Muscle layer of duodenum (tissue), 2 donors: Measurements from ENCODE around the gene CFAP410.

Experiments
- H3K27ac ChIP-seq: one replicate; pipeline ENCODE4 v1.7.0; 2013; ENCODE audit warnings: mild to moderate bottlenecking, low read length
- H3K27me3 ChIP-seq: one replicate; pipeline ENCODE4 v1.7.0; 2013; ENCODE audit warnings: low read depth, mild to moderate bottlenecking, control low read depth, low read length
- H3K36me3 ChIP-seq, 2 donors: one replicate each; pipeline ENCODE4 v1.7.0; 2013; ENCODE audit warnings: low read length in 2 of 2, control low read depth in 1 of 2, mild to moderate bottlenecking in 1 of 2; ENCODE audit not compliant: insufficient read depth in 2 of 2, control insufficient read depth in 1 of 2
- H3K4me1 ChIP-seq, 2 donors: one replicate each; pipeline ENCODE4 v1.7.0; 2013; ENCODE audit warnings: low read length in 2 of 2, mild to moderate bottlenecking in 2 of 2, control low read depth in 1 of 2, moderate library complexity in 1 of 2; ENCODE audit not compliant: insufficient read depth in 2 of 2, control insufficient read depth in 1 of 2
- H3K4me3 ChIP-seq, 2 donors: one replicate each; pipeline ENCODE4 v1.7.0; 2013; ENCODE audit warnings: low read length in 2 of 2, low read depth in 1 of 2, mild to moderate bottlenecking in 1 of 2
- H3K9me3 ChIP-seq, 2 donors: one replicate each; pipeline ENCODE4 v1.7.0; 2013; ENCODE audit warnings: low read length in 2 of 2, control low read depth in 1 of 2, mild to moderate bottlenecking in 1 of 2; ENCODE audit not compliant: control insufficient read depth in 1 of 2
- donor health status: healthy.

CFAP410 gene

GRCh38 chr21:44333509-44334328 lies 5.5 kb downstream of the CFAP410 start:
- Histone ChIP-seq H3K9me3 (no peaks in the 10 kb centered on the region), H3K36me3 (peaks cover 7 to 27% of the 10 kb centered on the region in 2 donors), H3K4me3 (no peak overlapping the region), H3K27me3 (no peaks in the 10 kb centered on the region), H3K27ac (no peak overlapping the region), H3K4me1 (peaks cover 0 to 4% of the 10 kb centered on the region in 2 donors)

GRCh38 chr21:44332965-44333364 lies 6.2 kb downstream of the CFAP410 start:
- Histone ChIP-seq H3K4me1 (no peaks in the 10 kb centered on the region), H3K9me3 (no peaks in the 10 kb centered on the region), H3K27ac (no peak overlapping the region), H3K36me3 (peaks cover 7 to 27% of the 10 kb centered on the region in 2 donors), H3K4me3 (no peak overlapping the region), H3K27me3 (no peaks in the 10 kb centered on the region)

GRCh38 chr21:44332383-44332782 lies 6.8 kb downstream of the CFAP410 start:
- Histone ChIP-seq H3K4me1 (no peaks in the 10 kb centered on the region), H3K27ac (no peak overlapping the region), H3K27me3 (no peaks in the 10 kb centered on the region), H3K9me3 (no peaks in the 10 kb centered on the region), H3K4me3 (no peak overlapping the region), H3K36me3 (peaks cover 10 to 27% of the 10 kb centered on the region in 2 donors)

GRCh38 chr21:44331650-44332307 lies 7.4 kb downstream of the CFAP410 start:
- Histone ChIP-seq H3K9me3 (no peaks in the 10 kb centered on the region), H3K36me3 (peaks cover 13 to 31% of the 10 kb centered on the region in 2 donors), H3K27ac (no peak overlapping the region), H3K27me3 (no peaks in the 10 kb centered on the region), H3K4me1 (no peaks in the 10 kb centered on the region), H3K4me3 (no peak overlapping the region)

DNA sequence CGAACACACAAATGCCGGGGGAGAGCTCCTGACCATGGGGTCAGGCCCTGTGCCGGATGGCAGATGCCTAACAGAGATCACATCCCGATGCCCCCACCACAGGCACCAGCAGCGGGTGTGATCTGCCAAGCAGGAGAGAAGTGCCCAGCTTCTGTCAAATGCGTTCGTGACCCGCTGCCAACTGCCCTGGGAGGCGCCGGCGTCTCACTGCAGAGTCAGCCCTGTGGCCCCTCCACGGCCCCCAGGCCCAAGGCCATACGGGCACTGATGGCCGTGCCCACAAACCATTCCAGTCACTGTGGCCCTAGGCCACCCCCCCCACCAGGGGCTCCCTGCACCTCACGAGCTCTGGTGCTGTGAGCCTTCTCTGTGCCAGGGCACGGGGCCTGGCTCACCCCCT lies 8.0 kb downstream of the CFAP410 start:
- Histone ChIP-seq H3K4me1 (no peaks in the 10 kb centered on the region), H3K9me3 (no peaks in the 10 kb centered on the region), H3K4me3 (no peak overlapping the region), H3K27ac (no peak overlapping the region), H3K36me3 (peaks cover 10 to 30% of the 10 kb centered on the region in 2 donors), H3K27me3 (no peaks in the 10 kb centered on the region)

DNA sequence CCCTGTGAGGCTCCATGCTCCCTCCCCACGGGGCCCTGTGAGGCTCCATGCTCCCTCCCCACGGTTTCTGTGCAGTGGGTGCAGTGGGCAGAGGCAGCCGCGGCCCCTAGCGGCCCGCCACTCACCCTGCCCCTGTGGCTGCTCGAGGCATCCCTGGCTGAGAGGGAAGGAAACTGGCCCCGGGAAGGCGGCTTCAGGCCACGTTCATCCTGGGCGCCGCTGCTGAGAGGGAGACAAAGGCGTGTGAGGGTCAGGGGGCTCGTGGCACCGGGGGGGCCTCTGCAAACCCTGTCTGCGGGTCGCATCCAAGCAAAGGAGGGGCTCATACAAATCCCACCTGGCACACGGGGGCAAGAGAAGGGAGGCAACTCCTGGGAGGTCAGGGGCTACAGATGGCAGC lies 8.5 kb downstream of the CFAP410 start:
- Histone ChIP-seq H3K4me1 (no peaks in the 10 kb centered on the region), H3K27me3 (no peaks in the 10 kb centered on the region), H3K4me3 (no peak overlapping the region), H3K27ac (no peak overlapping the region), H3K9me3 (no peaks in the 10 kb centered on the region), H3K36me3 (peaks cover 9 to 29% of the 10 kb centered on the region in 2 donors)

DNA sequence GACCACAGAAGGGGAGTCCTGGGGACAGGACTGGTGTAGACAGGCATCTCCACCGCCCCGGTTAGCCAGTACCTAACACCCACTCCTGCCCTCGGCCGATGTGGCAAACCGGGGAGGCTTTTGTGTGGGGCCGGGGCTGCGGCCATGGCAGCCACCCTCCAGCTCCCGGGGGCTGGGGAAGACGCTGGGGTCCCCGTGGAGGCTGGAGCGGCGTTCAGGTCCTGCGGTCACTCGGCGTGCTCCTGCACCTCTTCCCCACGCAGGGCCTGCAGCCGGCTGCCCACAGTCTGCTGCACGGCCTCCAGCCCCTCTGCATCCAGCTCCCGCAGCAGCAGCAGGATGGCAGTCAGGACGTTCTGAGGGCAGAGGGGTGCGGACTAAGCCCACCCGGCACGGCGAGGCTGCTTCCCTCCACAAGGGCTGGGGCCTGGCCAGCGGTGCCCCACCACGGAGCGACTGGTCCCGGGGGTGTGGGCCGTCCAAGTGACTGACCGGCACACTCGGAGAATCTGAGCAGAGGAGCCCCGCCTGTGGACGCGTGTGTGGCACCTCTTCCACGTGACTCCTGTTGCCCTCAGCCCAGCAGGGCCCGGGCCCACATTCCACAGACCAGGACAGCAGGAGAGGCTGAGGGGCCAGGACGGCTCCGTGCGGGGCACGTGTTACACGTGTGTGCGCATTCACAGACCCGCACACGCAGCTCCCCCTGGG lies 9.1 kb downstream of the CFAP410 start:
- H3K4me3 ChIP-seq, result no peak overlapping the region
- no peaks in the 10 kb centered on the region for H3K9me3 ChIP-seq
- H3K36me3 ChIP-seq, result peaks cover 9 to 29% of the 10 kb centered on the region in 2 donors
- H3K27ac ChIP-seq, result no peak overlapping the region
- no peaks in the 10 kb centered on the region for H3K27me3 ChIP-seq
- H3K4me1 ChIP-seq, result no peaks in the 10 kb centered on the region

GRCh38 chr21:44329086-44329889 lies 9.9 kb downstream of the CFAP410 start:
- H3K27ac ChIP-seq, result no peak overlapping the region
- no peaks in the 10 kb centered on the region for H3K27me3 ChIP-seq
- no peaks in the 10 kb centered on the region for H3K9me3 ChIP-seq
- no peak overlapping the region for H3K4me3 ChIP-seq
- H3K4me1 ChIP-seq, result no peaks in the 10 kb centered on the region
- H3K36me3 ChIP-seq, result peaks cover 9 to 34% of the 10 kb centered on the region in 2 donors

DNA sequence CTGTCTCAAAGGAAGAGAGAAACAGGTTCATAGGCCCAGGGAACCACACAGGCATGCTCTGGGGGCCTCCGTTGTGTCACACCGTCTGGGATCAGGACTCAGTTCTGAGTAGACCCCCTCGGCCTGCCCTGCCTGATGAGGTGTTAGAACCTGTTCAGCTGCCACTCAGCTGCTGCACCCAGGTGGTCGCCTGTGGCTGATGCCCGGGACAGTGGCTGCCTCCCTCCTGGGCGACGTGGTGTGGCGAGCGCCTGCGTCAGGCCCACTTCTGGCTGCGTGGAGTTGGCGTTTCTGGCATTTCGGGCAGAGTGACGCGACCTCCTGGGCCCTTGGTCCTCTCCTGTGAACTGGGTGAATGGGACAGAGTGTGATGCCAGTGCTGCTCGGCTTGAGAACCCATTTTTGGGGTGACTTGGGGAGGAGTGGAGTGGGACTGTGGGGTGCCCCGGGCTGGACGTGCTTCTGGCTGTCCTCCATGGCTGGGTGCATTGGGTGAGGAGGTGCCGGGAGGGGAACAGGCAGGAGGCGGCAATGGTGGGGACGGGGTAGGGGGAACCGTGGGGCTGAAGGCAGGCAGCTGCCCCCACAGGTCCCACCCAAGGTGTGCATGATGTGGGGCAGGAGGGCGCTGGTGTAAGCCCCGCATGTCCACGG lies 10.8 kb downstream of the CFAP410 start:
- Histone ChIP-seq H3K4me3 (no peak overlapping the region), H3K27me3 (no peaks in the 10 kb centered on the region), H3K27ac (no peak overlapping the region), H3K9me3 (no peaks in the 10 kb centered on the region), H3K4me1 (no peaks in the 10 kb centered on the region), H3K36me3 (peaks cover 9 to 43% of the 10 kb centered on the region in 2 donors)

- Histone ChIP-seq H3K9me3 (no peaks in the 10 kb centered on the region), H3K4me1 (no peaks in the 10 kb centered on the region), H3K4me3 (no peak overlapping the region), H3K27ac (no peak overlapping the region), H3K36me3 (peaks cover 9 to 51% of the 10 kb centered on the region in 2 donors), H3K27me3 (no peaks in the 10 kb centered on the region)
These were observed 11.6 kb downstream of the CFAP410 start for GRCh38 chr21:44327603-44327974.
